Measurements from ENCODE around the gene TSPAN9. TPM values are rescaled to one million over a fixed set of nuclear protein-coding genes. Genes with fewer than 3 reads are reported as not detected.

Gene TSPAN9
- total RNA-seq, 1 donor from 2014 or later = 109 TPM

- intact Hi-C loops (cut with DNase I) = no loop called here
- DNase-seq (ENCODE audit: low spot score in 2 of 2) = no peak
- no peak overlapping the region for H3K27ac ChIP-seq
- H3K4me1 ChIP-seq = peaks cover 0 to 7% of the 10 kb centered on the region in 2 donors
- no peak for TF ChIP-seq CTCF (IDR thresholded peaks at IDR 0.05)
- H3K27me3 ChIP-seq = no peaks in the 10 kb centered on the region
- H3K36me3 ChIP-seq = no peaks in the 10 kb centered on the region
- H3K9me3 ChIP-seq = no peaks in the 10 kb centered on the region
- H3K4me3 ChIP-seq = no peak overlapping the region
Measured at GRCh38 chr12:3267690-3268089, 190.5 kb downstream of the TSPAN9 start.

- DNase-seq (ENCODE audit: low spot score in 2 of 2) = no peak
- intact Hi-C loops (cut with DNase I) = no loop called here
- H3K4me3 ChIP-seq = no peak overlapping the region
- H3K9me3 ChIP-seq = no peaks in the 10 kb centered on the region
- peaks cover 0 to 3% of the 10 kb centered on the region in 2 donors for H3K4me1 ChIP-seq
- H3K27ac ChIP-seq = no peak overlapping the region
- H3K27me3 ChIP-seq = no peaks in the 10 kb centered on the region
- TF ChIP-seq CTCF (IDR thresholded peaks at IDR 0.05) = no peak
- no peaks in the 10 kb centered on the region for H3K36me3 ChIP-seq
Measured at GRCh38 chr12:3269594-3269993, 192.4 kb downstream of the TSPAN9 start.

- intact Hi-C loops (cut with DNase I) = no loop called here
- no peaks in the 10 kb centered on the region for H3K36me3 ChIP-seq
- H3K4me3 ChIP-seq = no peak overlapping the region
- H3K27ac ChIP-seq = no peak overlapping the region
- H3K4me1 ChIP-seq = no peaks in the 10 kb centered on the region
- TF ChIP-seq CTCF (IDR thresholded peaks at IDR 0.05) = no peak
- no peaks in the 10 kb centered on the region for H3K27me3 ChIP-seq
- no peak for DNase-seq (ENCODE audit: low spot score in 2 of 2)
- H3K9me3 ChIP-seq = no peaks in the 10 kb centered on the region
Measured at GRCh38 chr12:3271146-3271545, 194.0 kb downstream of the TSPAN9 start.

- H3K4me3 ChIP-seq = no peak overlapping the region
- no peaks in the 10 kb centered on the region for H3K36me3 ChIP-seq
- H3K27ac ChIP-seq = no peak overlapping the region
- H3K9me3 ChIP-seq = no peaks in the 10 kb centered on the region
- TF ChIP-seq CTCF (IDR thresholded peaks at IDR 0.05) = no peak
- intact Hi-C loops (cut with DNase I) = no loop called here
- DNase-seq (ENCODE audit: low spot score in 2 of 2) = no peak
- no peaks in the 10 kb centered on the region for H3K4me1 ChIP-seq
- H3K27me3 ChIP-seq = no peaks in the 10 kb centered on the region
Measured at GRCh38 chr12:3271639-3272038, 194.5 kb downstream of the TSPAN9 start.

GRCh38 chr12:3272958-3273357, 195.8 kb downstream of the TSPAN9 start:
- Histone ChIP-seq H3K27me3 (no peaks in the 10 kb centered on the region), H3K4me3 (no peak overlapping the region), H3K4me1 (no peaks in the 10 kb centered on the region), H3K9me3 (no peaks in the 10 kb centered on the region), H3K36me3 (peaks cover 0 to under 1% of the 10 kb centered on the region in 2 donors), H3K27ac (no peak overlapping the region)
- DNase-seq (ENCODE audit: low spot score in 2 of 2) = no peak
- intact Hi-C loops (cut with DNase I) = no loop called here
- no peak for TF ChIP-seq CTCF (IDR thresholded peaks at IDR 0.05)

- Histone ChIP-seq H3K27ac (peak overlapping the region in 1 of 2 donors; percentile 5), H3K36me3 (peaks cover 0 to 5% of the 10 kb centered on the region in 2 donors), H3K4me1 (no peaks in the 10 kb centered on the region), H3K9me3 (no peaks in the 10 kb centered on the region), H3K4me3 (no peak overlapping the region), H3K27me3 (no peaks in the 10 kb centered on the region)
- no peak for TF ChIP-seq CTCF (IDR thresholded peaks at IDR 0.05)
- no peak for DNase-seq (ENCODE audit: low spot score in 2 of 2)
- intact Hi-C loops (cut with DNase I) = no loop called here
Measured at GRCh38 chr12:3273409-3273853, 196.3 kb downstream of the TSPAN9 start.

Data from ascending aorta (tissue), 2 donors.